ENCODE measurements around the gene CCP110.

CCP110 gene

DNA sequence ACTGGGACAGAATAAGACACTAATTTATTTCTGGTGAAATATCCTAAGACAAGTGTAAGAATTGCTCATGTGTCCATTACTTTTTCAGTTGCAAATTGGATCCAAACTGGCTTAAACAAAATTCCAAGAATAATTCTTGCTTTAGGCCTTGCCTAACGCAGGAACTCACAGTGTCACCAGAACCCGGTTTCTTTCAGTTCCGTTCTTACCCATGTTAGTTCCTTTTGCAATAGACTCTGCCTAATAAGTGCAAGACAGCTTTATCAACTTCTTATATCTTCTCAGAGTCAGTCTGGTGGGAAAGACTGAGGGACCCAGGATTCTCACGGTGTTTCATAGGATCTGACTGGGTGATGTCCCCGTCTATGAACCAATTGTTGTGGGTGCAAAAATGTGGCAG is 26.6 kb upstream of the CCP110 start:
- Histone ChIP-seq H3K4me3 (no peak overlapping the region), H3K27ac (no peak overlapping the region)
- TF ChIP-seq CTCF (IDR thresholded peaks at IDR 0.05): no peak
- no peak for DNase-seq (ENCODE audit: low spot score)

GRCh38 chr16:19499006-19499405 is 24.7 kb upstream of the CCP110 start:
- no peak for DNase-seq (ENCODE audit: low spot score)
- Histone ChIP-seq H3K27ac (no peak overlapping the region), H3K4me3 (no peak overlapping the region)
- TF ChIP-seq CTCF (IDR thresholded peaks at IDR 0.05): no peak

- Histone ChIP-seq H3K4me3 (no peak overlapping the region), H3K27ac (no peak overlapping the region)
- no peak for DNase-seq (ENCODE audit: low spot score)
- TF ChIP-seq CTCF (IDR thresholded peaks at IDR 0.05): no peak
Observed at GRCh38 chr16:19499481-19499880, 24.3 kb upstream of the CCP110 start.

DNA sequence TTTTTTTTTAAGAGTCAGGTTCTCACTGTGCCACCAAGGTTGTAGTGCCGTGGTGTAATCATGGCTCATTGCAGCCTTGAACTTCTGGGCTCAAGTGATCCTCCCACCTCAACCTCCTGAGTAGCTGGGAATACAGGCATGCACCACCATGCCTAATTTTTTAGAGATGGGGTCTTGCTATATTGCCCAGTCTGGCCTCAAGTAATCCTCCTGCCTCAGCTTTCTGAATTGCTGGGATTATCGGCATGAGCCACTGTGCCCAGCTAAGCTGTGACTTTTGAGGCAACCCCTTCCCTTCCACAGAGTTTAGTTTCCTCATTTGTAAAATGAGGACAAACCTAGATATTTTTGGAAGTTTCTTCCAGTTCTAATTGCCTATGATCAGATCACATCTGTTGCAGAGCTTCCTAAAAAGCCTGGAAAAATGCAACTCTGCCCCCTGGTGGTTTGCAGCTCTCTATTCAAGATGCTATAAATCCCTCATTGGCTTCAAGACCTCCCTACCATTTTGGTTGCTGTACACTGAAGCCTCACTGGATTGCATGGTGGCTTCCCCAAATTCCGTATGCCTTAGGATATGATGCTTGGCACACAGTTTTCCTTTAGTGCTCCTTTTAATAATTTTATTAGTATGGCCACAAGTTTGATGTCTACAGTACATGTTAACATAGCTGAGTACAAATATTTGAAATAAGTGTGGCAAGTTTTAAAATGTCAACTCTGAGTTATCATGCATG is 21.2 kb upstream of the CCP110 start:
- peak; percentile 56 for TF ChIP-seq CTCF (IDR thresholded peaks at IDR 0.05)
- H3K27ac ChIP-seq: no peak overlapping the region
- no peak overlapping the region for H3K4me3 ChIP-seq
- no peak for DNase-seq (ENCODE audit: low spot score)

DNA sequence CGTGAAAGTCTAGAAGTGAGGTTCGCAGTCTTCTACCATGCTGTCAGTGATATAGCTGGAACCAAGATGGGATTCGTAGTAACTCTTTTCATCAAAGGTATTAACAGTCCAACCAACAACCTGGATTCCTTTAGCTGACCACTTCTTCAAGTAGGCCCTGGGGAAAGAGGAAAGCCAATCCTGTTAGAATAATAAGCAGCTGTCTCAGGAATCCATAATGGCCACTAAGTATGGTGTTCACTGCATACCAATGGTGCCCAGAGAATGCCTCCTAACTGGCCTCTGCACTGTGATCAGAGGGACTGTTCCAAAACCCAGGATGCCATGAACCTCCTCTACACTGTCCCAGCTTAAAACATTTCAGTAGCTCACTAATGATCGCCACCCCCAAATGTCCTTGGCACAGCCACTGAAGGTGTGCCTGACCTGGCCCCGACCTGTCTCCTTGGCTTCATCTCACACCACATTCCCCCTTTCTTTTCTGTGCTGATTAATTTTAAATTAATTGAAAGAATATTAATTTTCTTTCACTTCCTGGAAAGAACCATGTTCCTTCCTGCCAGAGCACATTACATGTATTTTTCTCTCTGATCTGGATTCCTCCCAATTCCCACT is 20.2 kb upstream of the CCP110 start:
- Histone ChIP-seq H3K27ac (no peak overlapping the region), H3K4me3 (no peak overlapping the region)
- TF ChIP-seq CTCF (IDR thresholded peaks at IDR 0.05): no peak
- no peak for DNase-seq (ENCODE audit: low spot score)

DNA sequence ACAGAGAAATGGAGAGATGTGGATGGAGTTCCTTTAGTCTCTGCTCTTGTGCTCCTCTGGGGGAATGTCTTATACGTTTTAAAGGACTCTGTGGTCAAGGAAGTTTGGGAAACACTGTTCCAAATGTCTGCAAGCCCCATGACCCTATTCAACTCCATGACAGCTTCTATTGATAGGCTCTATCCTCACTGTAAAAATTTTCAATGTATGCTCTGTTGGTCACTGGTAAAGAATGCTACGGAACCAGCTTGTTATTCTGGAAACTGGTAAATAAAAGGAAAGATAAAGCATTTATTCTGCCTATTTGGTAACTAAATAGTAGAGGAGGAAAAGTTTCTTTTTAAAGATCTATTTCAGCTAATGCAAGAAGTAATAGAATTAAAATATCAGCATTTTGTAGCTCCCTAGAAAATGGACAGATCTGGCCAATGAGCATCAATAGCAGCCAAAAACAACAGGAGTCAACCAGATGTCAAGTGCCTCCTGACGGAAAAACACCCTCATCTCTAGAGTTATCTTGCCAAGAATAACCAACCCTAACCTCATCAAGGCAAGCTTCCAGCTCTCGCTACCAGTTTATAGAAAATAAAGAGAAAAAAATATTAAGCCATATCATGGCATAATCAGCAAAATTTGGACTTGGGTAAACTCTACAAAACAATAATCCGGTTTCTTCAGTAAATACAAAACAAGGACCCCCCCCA is 18.0 kb upstream of the CCP110 start:
- no peak overlapping the region for H3K4me3 ChIP-seq
- H3K27ac ChIP-seq: no peak overlapping the region
- no peak for DNase-seq (ENCODE audit: low spot score)
- no peak for TF ChIP-seq CTCF (IDR thresholded peaks at IDR 0.05)
